WTC11 (cell line): ENCODE results near the gene XRCC1. TPM values are rescaled to one million over a fixed set of nuclear protein-coding genes. Genes with fewer than 3 reads are reported as not detected.
"Not testable (repeated sequence)": the region's sequence is repeated elsewhere in the genome, so short reads cannot be mapped to it uniquely, and the experiment has no call there.

Experiments
- ATAC-seq: fragments of 200-7000 bp; cut with Tn5 transposase; 2 replicates; pipeline ENCODE4 v1.10.0; 2021; ENCODE audit warnings: mild to moderate bottlenecking, moderate library complexity
- CTCF ChIA-PET: fragments of 300-600 bp; sonication (Branson Sonifier 250); formaldehyde crosslinking; loops from one replicate; lab custom pipeline; 2021; ENCODE audit warnings: antibody characterized with exemption; lab: Charles Lee
- POLR2A ChIA-PET: fragments of 350-600 bp; sonication (Branson Sonifier 250); formaldehyde crosslinking; loops from one replicate; lab custom pipeline; 2021; ENCODE audit warnings: antibody characterized with exemption; lab: Charles Lee
- DNase-seq: peaks from one replicate; pipeline ENCODE4 v3.0.0; 2021; ENCODE audit warnings: low spot score
- H3K27ac Mint-ChIP-seq: 2 replicates; pipeline ENCODE4 v1.8.0; 2021; ENCODE audit warnings: mixed read lengths
- H3K27me3 Mint-ChIP-seq: 2 replicates; pipeline ENCODE4 v1.8.0; 2021; ENCODE audit warnings: low read depth, mild to moderate bottlenecking, moderate library complexity, mixed read lengths
- H3K36me3 Mint-ChIP-seq: 2 replicates; pipeline ENCODE4 v1.8.0; 2021; ENCODE audit warnings: mixed read lengths
- H3K4me1 Mint-ChIP-seq: 2 replicates; pipeline ENCODE4 v1.8.0; 2022; ENCODE audit warnings: mixed read lengths
- H3K4me3 Mint-ChIP-seq: 2 replicates; pipeline ENCODE4 v1.8.0; 2021; ENCODE audit warnings: mild to moderate bottlenecking, moderate library complexity, mixed read lengths
- H3K9me3 Mint-ChIP-seq: 2 replicates; pipeline ENCODE4 v1.8.0; 2021; ENCODE audit warnings: mixed read lengths
- AR ChIP-seq: fragments of 250-450 bp; sonication (Bioruptor Pico); IDR thresholded peaks from 2 replicates; pipeline ENCODE4 v1.9.0; 2021; ENCODE audit warnings: mild to moderate bottlenecking
- ATF3 ChIP-seq: sonication (generic); formaldehyde crosslinking; conservative IDR thresholded peaks from 2 replicates; pipeline ENCODE4 v1.8.1; 2022; ENCODE audit warnings: mild to moderate bottlenecking, missing genetic modification reagents
- ATF6 ChIP-seq: sonication (generic); formaldehyde crosslinking; IDR thresholded peaks from 2 replicates; pipeline ENCODE4 v1.8.1; 2023; ENCODE audit warnings: mild to moderate bottlenecking, missing genetic modification reagents
- ESRRA ChIP-seq: sonication (generic); formaldehyde crosslinking; IDR thresholded peaks from 2 replicates; pipeline ENCODE4 v1.8.1; 2022; ENCODE audit warnings: mild to moderate bottlenecking, missing genetic modification reagents, borderline replicate concordance
- FOXJ3 ChIP-seq: sonication (generic); formaldehyde crosslinking; IDR thresholded peaks from 2 replicates; pipeline ENCODE4 v1.9.0; 2021; ENCODE audit warnings: missing genetic modification reagents, mild to moderate bottlenecking, borderline replicate concordance
- FOXP4 ChIP-seq: sonication (generic); formaldehyde crosslinking; IDR thresholded peaks from 2 replicates; pipeline ENCODE4 v1.8.0; 2022; ENCODE audit warnings: mild to moderate bottlenecking, missing genetic modification reagents
- GTF2I ChIP-seq: fragments of 250-450 bp; sonication (Bioruptor Pico); conservative IDR thresholded peaks from 2 replicates; pipeline ENCODE4 v1.4.0; 2021; ENCODE audit warnings: mild to moderate bottlenecking
- HMGA2 ChIP-seq: fragments of 250-450 bp; sonication (Bioruptor Pico); IDR thresholded peaks from 2 replicates; pipeline ENCODE4 v1.4.0; 2021; ENCODE audit warnings: mild to moderate bottlenecking, moderate library complexity
- MXD4 ChIP-seq: fragments of 250-450 bp; sonication (Bioruptor Pico); IDR thresholded peaks from 2 replicates; pipeline ENCODE4 v1.8.0; 2021; ENCODE audit warnings: mild to moderate bottlenecking, moderate library complexity, borderline replicate concordance
- MYBL2 ChIP-seq: sonication (generic); formaldehyde crosslinking; IDR thresholded peaks from 2 replicates; pipeline ENCODE4 v1.8.1; 2023; ENCODE audit warnings: mild to moderate bottlenecking, moderate library complexity, missing genetic modification reagents
- NFE2L1 ChIP-seq: sonication (generic); formaldehyde crosslinking; IDR thresholded peaks from 2 replicates; pipeline ENCODE4 v1.8.1; 2023; ENCODE audit warnings: missing genetic modification reagents
- NR1H2 ChIP-seq: sonication (generic); formaldehyde crosslinking; IDR thresholded peaks from 2 replicates; pipeline ENCODE4 v1.9.0; 2021; ENCODE audit warnings: mild to moderate bottlenecking, moderate library complexity, missing genetic modification reagents
- NR2C2 ChIP-seq: sonication (generic); formaldehyde crosslinking; IDR thresholded peaks from 2 replicates; pipeline ENCODE4 v1.8.0; 2022; ENCODE audit warnings: mild to moderate bottlenecking, missing genetic modification reagents
- SMAD4 ChIP-seq: sonication (generic); formaldehyde crosslinking; IDR thresholded peaks from 2 replicates; pipeline ENCODE4 v1.8.0; 2022; ENCODE audit warnings: mild to moderate bottlenecking, missing genetic modification reagents
- SP1 ChIP-seq: sonication (generic); formaldehyde crosslinking; conservative IDR thresholded peaks from 2 replicates; pipeline ENCODE4 v1.8.1; 2022; ENCODE audit warnings: missing genetic modification reagents
- STAT6 ChIP-seq: sonication (generic); formaldehyde crosslinking; conservative IDR thresholded peaks from 2 replicates; pipeline ENCODE4 v1.8.1; 2023; ENCODE audit warnings: mild to moderate bottlenecking, low read depth, missing genetic modification reagents, moderate library complexity
- TEAD1 ChIP-seq: sonication (generic); formaldehyde crosslinking; IDR thresholded peaks from 2 replicates; pipeline ENCODE4 v1.8.0; 2022; ENCODE audit warnings: mild to moderate bottlenecking, missing genetic modification reagents
- ZBTB21 ChIP-seq: sonication (generic); formaldehyde crosslinking; IDR thresholded peaks from 2 replicates; pipeline ENCODE4 v1.8.1; 2023; ENCODE audit warnings: mild to moderate bottlenecking, missing genetic modification reagents, borderline replicate concordance
- ZNF317 ChIP-seq: sonication (generic); formaldehyde crosslinking; IDR thresholded peaks from 2 replicates; pipeline ENCODE4 v1.8.1; 2023; ENCODE audit warnings: low read depth, mild to moderate bottlenecking, moderate library complexity, missing genetic modification reagents, borderline replicate concordance
- total RNA-seq: library from RNA; stranded (reverse); gene quantifications from 3 replicates; pipeline ENCODE4 v1.2.3, GENCODE V29; 2021

Gene XRCC1
- total RNA-seq, 1 experiment from 2014 or later = 48.3 TPM

- no peak overlapping the region for H3K27ac Mint-ChIP-seq
- no peak for TF ChIP-seq ESRRA (CRISPR knock-in tag)
- TF ChIP-seq NR1H2 (CRISPR knock-in tag) = no peak
- no peak for TF ChIP-seq NFE2L1 (CRISPR knock-in tag)
- TF ChIP-seq MYBL2 (CRISPR knock-in tag) = no peak
- TF ChIP-seq FOXP4 = no peak
- no peak for TF ChIP-seq FOXJ3 (CRISPR knock-in tag)
- TF ChIP-seq HMGA2 (CRISPR knock-in tag) = no peak
- TF ChIP-seq SMAD4 (CRISPR knock-in tag) = no peak
- TF ChIP-seq TEAD1 (CRISPR knock-in tag) = no peak
- TF ChIP-seq GTF2I (CRISPR knock-in tag) = no peak
- no peak for TF ChIP-seq ATF3 (CRISPR knock-in tag)
- no peak for TF ChIP-seq AR (CRISPR knock-in tag)
- no peak for TF ChIP-seq ATF6 (CRISPR knock-in tag)
- TF ChIP-seq STAT6 (CRISPR knock-in tag) = no peak
- TF ChIP-seq ZBTB21 (CRISPR knock-in tag) = no peak
- no peak for TF ChIP-seq NR2C2 (CRISPR knock-in tag)
- TF ChIP-seq SP1 (CRISPR knock-in tag) = no peak
- no peak for TF ChIP-seq MXD4 (CRISPR knock-in tag)
- TF ChIP-seq ZNF317 (CRISPR knock-in tag) = no peak
- TF ChIP-seq, all 79 proteins: peak for 0
- ChIA-PET POLR2A (interaction anchor here (0.7 to 1.4 kb wide), 2 partner anchors 10 to 1482 kb away, joined by 3 to 4 read pairs; partner anchors contain the start of genes IRGQ and ZNF576), CTCF (interaction anchor here (1.0 to 2.4 kb wide), 4 partner anchors 11 to 71 kb away, joined by 3 to 8 read pairs (median 4); no protein-coding TSS in a partner anchor)
- Mint-ChIP-seq H3K4me3 (no peak overlapping the region), H3K4me1 (peaks cover 6% of the 10 kb centered on the region; the same call in 1 of the 2 replicates), H3K9me3 (no peaks in the 10 kb centered on the region), H3K27me3 (no peaks in the 10 kb centered on the region), H3K36me3 (no peaks in the 10 kb centered on the region)
- no peak for DNase-seq
- no peak for ATAC-seq
These were observed 30.7 kb upstream of the XRCC1 start for GRCh38 chr19:43605875-43606568.

- DNase-seq, H3K36me3 Mint-ChIP-seq, H3K4me3 Mint-ChIP-seq, H3K9me3 Mint-ChIP-seq, ATAC-seq, H3K27ac Mint-ChIP-seq, H3K27me3 Mint-ChIP-seq, POLR2A ChIA-PET: not testable (repeated sequence)
- CTCF ChIA-PET = interaction anchor here (0.5 kb wide), 1 partner anchor 69 kb away, joined by 3 read pairs; the partner anchor contains the start of gene PLAUR
- peaks cover 17% of the 10 kb centered on the region for H3K4me1 Mint-ChIP-seq
These were observed 25.0 kb upstream of the XRCC1 start for GRCh38 chr19:43600326-43600725.
